K562 (cell line): ENCODE results near the gene DAPK1. TPM values are rescaled to one million over a fixed set of nuclear protein-coding genes. Genes with fewer than 3 reads are reported as not detected.

Experiments used
- CBFA2T3 ChIP-seq: fragments of 450-650 bp; IDR thresholded peaks from 2 replicates; pipeline ENCODE4 v1.6.1; 2017
- ESRRA ChIP-seq: fragments of 450-650 bp; IDR thresholded peaks from 2 replicates; pipeline ENCODE4 v1.6.1; 2014; ENCODE audit warnings: low read depth, mild to moderate bottlenecking, moderate library complexity, borderline replicate concordance
- HCFC1 ChIP-seq: IDR thresholded peaks from 2 replicates; pipeline ENCODE4 v1.6.1; 2012; ENCODE audit warnings: low read depth, low read length, improper control_type of control experiment
- HIVEP1 ChIP-seq: fragments of 250-450 bp; sonication (Bioruptor Pico); IDR thresholded peaks from 2 replicates; pipeline ENCODE4 v1.4.0; 2020; ENCODE audit warnings: mild to moderate bottlenecking
- MCM2 ChIP-seq: fragments of 450-650 bp; IDR thresholded peaks from 2 replicates; pipeline ENCODE4 v1.6.1; 2017; ENCODE audit warnings: low read depth, mild to moderate bottlenecking
- MCM5 ChIP-seq: fragments of 450-650 bp; IDR thresholded peaks from 2 replicates; pipeline ENCODE4 v1.6.1; 2016; ENCODE audit warnings: low read depth
- MECOM ChIP-seq: fragments of 250-450 bp; sonication (Bioruptor Pico); IDR thresholded peaks from 2 replicates; pipeline ENCODE4 v1.8.0; 2022; ENCODE audit warnings: inconsistent platforms
- MLLT1 ChIP-seq, 2 experiments: fragments of 450-650 bp; IDR thresholded peaks; 2 replicates each; pipeline ENCODE4 v1.6.1; 2016
- NFATC3 ChIP-seq: fragments of 450-650 bp; IDR thresholded peaks from 2 replicates; pipeline ENCODE4 v1.6.1; 2017; ENCODE audit warnings: mild to moderate bottlenecking
- PML ChIP-seq: IDR thresholded peaks from 2 replicates; pipeline ENCODE4 v1.6.1; 2012; ENCODE audit warnings: low read length, inconsistent platforms
- POLR2AphosphoS2 ChIP-seq: IDR thresholded peaks from 2 replicates; pipeline ENCODE4 v1.6.1; 2012; ENCODE audit warnings: low read length, improper control_type of control experiment
- SNRNP70 ChIP-seq: fragments of 200-400 bp; formaldehyde crosslinking; optimal IDR thresholded peaks from 2 replicates; pipeline ENCODE3; 2017; ENCODE audit warnings: low read depth, low read length
- TAL1 ChIP-seq: fragments of 450-650 bp; IDR thresholded peaks from 2 replicates; pipeline ENCODE4 v1.6.1; 2016; ENCODE audit warnings: mild to moderate bottlenecking
- TSC22D4 ChIP-seq: fragments of 450-650 bp; IDR thresholded peaks from 2 replicates; pipeline ENCODE4 v1.6.1; 2016; ENCODE audit warnings: missing genetic modification characterization, missing biosample characterization, control low read depth
- ZBTB40 ChIP-seq, 2 experiments: fragments of 450-650 bp in 1 of 2; sonication (generic) in 1 of 2; formaldehyde crosslinking in 1 of 2; IDR thresholded peaks; 2 replicates each; pipeline versions ENCODE4 v1.7.1 to v1.9.0; 2016 to 2022; ENCODE audit warnings: inconsistent platforms in 1 of 2, mild to moderate bottlenecking in 1 of 2, missing genetic modification reagents in 1 of 2
- ZFP30 ChIP-seq: fragments of 250-450 bp; sonication (Bioruptor Pico); IDR thresholded peaks from 2 replicates; pipeline ENCODE4 v1.8.0; 2022; ENCODE audit warnings: moderate library complexity, mild to moderate bottlenecking, inconsistent platforms, borderline replicate concordance
- ZFPM2 ChIP-seq: fragments of 250-450 bp; sonication (Bioruptor Pico); IDR thresholded peaks from 2 replicates; pipeline ENCODE4 v1.5.1; 2022; ENCODE audit warnings: mild to moderate bottlenecking
- ZNF174 ChIP-seq: fragments of 250-450 bp; sonication (Bioruptor Pico); IDR thresholded peaks from 2 replicates; pipeline ENCODE4 v1.4.0; 2020; ENCODE audit warnings: mild to moderate bottlenecking
- ZNF511 ChIP-seq: sonication (generic); formaldehyde crosslinking; IDR thresholded peaks from 2 replicates; pipeline ENCODE4 v1.8.0; 2022; ENCODE audit warnings: mild to moderate bottlenecking, missing genetic modification reagents
- ZNF584 ChIP-seq: fragments of 200-800 bp; sonication (Bioruptor generic); IDR thresholded peaks from 2 replicates; pipeline ENCODE4 v1.6.1; 2016; ENCODE audit warnings: low read depth, mild to moderate bottlenecking, missing genetic modification characterization, missing compliant biosample characterization
- ZNF830 ChIP-seq: fragments of 250-450 bp; sonication (Bioruptor Pico); IDR thresholded peaks from 2 replicates; pipeline ENCODE4 v1.5.0; 2021; ENCODE audit warnings: mild to moderate bottlenecking
- polyA plus RNA-seq, 8 experiments: library from polyadenylated mRNA; depleted of rRNA in 4 of 8; stranded (reverse) in 5 of 8; unstranded in 3 of 8; fragments of >200 nt; fragmentation: Nextera tagmentation in 2 of 8; fragmentation: Illumina TruSeq in 1 of 8; extraction: Ambion mirVana in 2 of 8; extraction: Trizol in 1 of 8; gene quantifications; 2 replicates each; pipeline versions ENCODE4 v1.2.1 to v1.2.3, GENCODE V29; 2011 to 2014; ENCODE audit warnings: inconsistent platforms in 1 of 8, missing spikeins in 1 of 8
- total RNA-seq, 7 experiments: library from RNA; depleted of rRNA in 6 of 7; stranded (reverse); fragments of >200 nt in 6 of 7; fragmentation: Illumina TruSeq in 2 of 7; extraction: Trizol in 2 of 7; gene quantifications; 2 replicates each; pipeline versions ENCODE4 v1.2.1 to v1.2.3, GENCODE V29; 2011 to 2021; ENCODE audit warnings: low replicate concordance in 1 of 7

The DAPK1 gene
- total and polyA plus RNA-seq, 9 of the 15 experiments (the other 6 are each of a cell fraction or from before 2014, with no cell fraction given), result 1.7 to 26.4 (median 15.8) TPM

- no peak for TF ChIP-seq ZBTB40 (IDR thresholded peaks at IDR 0.05)
- TF ChIP-seq ZBTB40 (CRISPR knock-in tag; IDR thresholded peaks at IDR 0.05), result no peak
- no peak for TF ChIP-seq TSC22D4 (tag)
- TF ChIP-seq MCM5, result no peak
- no peak for TF ChIP-seq ESRRA
- TF ChIP-seq HIVEP1, result no peak
- peak; percentile 77 for TF ChIP-seq CBFA2T3
- TF ChIP-seq ZFPM2 (CRISPR knock-in tag), result no peak
- no peak for TF ChIP-seq NFATC3
- no peak for TF ChIP-seq MECOM (CRISPR knock-in tag)
- no peak for TF ChIP-seq ZNF174
- TF ChIP-seq HCFC1, result no peak
- no peak for TF ChIP-seq ZNF511
- no peak for TF ChIP-seq MLLT1 (IDR thresholded peaks at IDR 0.05)
- TF ChIP-seq ZNF830, result no peak
- TF ChIP-seq SNRNP70, result no peak
- TF ChIP-seq TAL1, result peak; percentile 61
- TF ChIP-seq PML, result no peak; the same call in 1 of the 2 replicates
- TF ChIP-seq MCM2, result no peak
- TF ChIP-seq POLR2AphosphoS2, result no peak
- no peak for TF ChIP-seq ZNF584
- no peak for TF ChIP-seq ZFP30 (CRISPR knock-in tag)
Observed at GRCh38 chr9:87581513-87581912, 83.8 kb downstream of the DAPK1 start (continued).
